Calu3 (cell line): Measurements from ENCODE around the gene FAF1. TPM values are rescaled to one million over a fixed set of nuclear protein-coding genes. Genes with fewer than 3 reads are reported as not detected.
"Not testable (repeated sequence)": the region's sequence is repeated elsewhere in the genome, so short reads cannot be mapped to it uniquely, and the experiment has no call there.

Experiments
- BruUV-seq: library from RNA; stranded (reverse); fragments of 400-500 nt; replicated peaks from 2 replicates; lab custom pipeline; 2021; lab: Mats Ljungman, UMichigan
- CTCF ChIA-PET: fragments of 300-600 bp; sonication (Branson Sonifier 250); formaldehyde crosslinking; loops from one replicate; lab custom pipeline; 2022; ENCODE audit warnings: antibody characterized with exemption; lab: Charles Lee
- DNase-seq: peaks from one replicate; pipeline ENCODE4 v3.0.0; 2022
- H3K27ac Mint-ChIP-seq: one replicate; pipeline ENCODE4 v1.8.0; 2022; ENCODE audit warnings: mixed read lengths; ENCODE audit not compliant: unreplicated experiment
- H3K27me3 Mint-ChIP-seq: one replicate; pipeline ENCODE4 v1.8.0; 2022; ENCODE audit warnings: mixed read lengths; ENCODE audit not compliant: unreplicated experiment
- H3K36me3 Mint-ChIP-seq: one replicate; pipeline ENCODE4 v1.8.0; 2022; ENCODE audit warnings: mild to moderate bottlenecking, moderate library complexity, mixed read lengths; ENCODE audit not compliant: insufficient read depth, unreplicated experiment
- H3K4me1 Mint-ChIP-seq: one replicate; pipeline ENCODE4 v1.8.0; 2022; ENCODE audit warnings: mild to moderate bottlenecking, low read depth, mixed read lengths; ENCODE audit not compliant: unreplicated experiment
- H3K4me3 Mint-ChIP-seq: one replicate; pipeline ENCODE4 v1.8.0; 2022; ENCODE audit warnings: mild to moderate bottlenecking, low read depth, moderate library complexity, mixed read lengths; ENCODE audit not compliant: unreplicated experiment
- H3K9me3 Mint-ChIP-seq: one replicate; pipeline ENCODE4 v1.8.0; 2022; ENCODE audit warnings: low read depth, mixed read lengths; ENCODE audit not compliant: unreplicated experiment
- intact Hi-C: fragments of 100-400 bp; cut with micrococcal nuclease; formaldehyde crosslinking; loops from one replicate; pipeline ENCODE4 v1.10.0; 2022; ENCODE audit not compliant: unreplicated experiment
- total RNA-seq: library from RNA; stranded (reverse); gene quantifications from 2 replicates; pipeline ENCODE4 v1.2.3, GENCODE V29; 2022
- TF ChIP-seq, protein P1 (sequence below): fragments of 200-600 bp; IDR thresholded peaks from one replicate; pipeline ENCODE4 v1.8.0; 2022; ENCODE audit warnings: antibody characterized with exemption; ENCODE audit not compliant: unreplicated experiment

The FAF1 gene
- total RNA-seq, 1 experiment from 2014 or later: 104 TPM

GRCh38 chr1:50724626-50725286, 235.3 kb downstream of the FAF1 start:
- peaks cover 9% of the 10 kb centered on the region for H3K36me3 Mint-ChIP-seq
- CTCF ChIA-PET: interaction anchor here (0.6 kb wide), 1 partner anchor 267 kb away, joined by 3 read pairs; no protein-coding TSS in a partner anchor
- intact Hi-C loops: no loop called here
- no peak overlapping the region for H3K27ac Mint-ChIP-seq
- BruUV-seq: no TSS peak
- no peaks in the 10 kb centered on the region for H3K27me3 Mint-ChIP-seq
- TF ChIP-seq, protein P1, sequence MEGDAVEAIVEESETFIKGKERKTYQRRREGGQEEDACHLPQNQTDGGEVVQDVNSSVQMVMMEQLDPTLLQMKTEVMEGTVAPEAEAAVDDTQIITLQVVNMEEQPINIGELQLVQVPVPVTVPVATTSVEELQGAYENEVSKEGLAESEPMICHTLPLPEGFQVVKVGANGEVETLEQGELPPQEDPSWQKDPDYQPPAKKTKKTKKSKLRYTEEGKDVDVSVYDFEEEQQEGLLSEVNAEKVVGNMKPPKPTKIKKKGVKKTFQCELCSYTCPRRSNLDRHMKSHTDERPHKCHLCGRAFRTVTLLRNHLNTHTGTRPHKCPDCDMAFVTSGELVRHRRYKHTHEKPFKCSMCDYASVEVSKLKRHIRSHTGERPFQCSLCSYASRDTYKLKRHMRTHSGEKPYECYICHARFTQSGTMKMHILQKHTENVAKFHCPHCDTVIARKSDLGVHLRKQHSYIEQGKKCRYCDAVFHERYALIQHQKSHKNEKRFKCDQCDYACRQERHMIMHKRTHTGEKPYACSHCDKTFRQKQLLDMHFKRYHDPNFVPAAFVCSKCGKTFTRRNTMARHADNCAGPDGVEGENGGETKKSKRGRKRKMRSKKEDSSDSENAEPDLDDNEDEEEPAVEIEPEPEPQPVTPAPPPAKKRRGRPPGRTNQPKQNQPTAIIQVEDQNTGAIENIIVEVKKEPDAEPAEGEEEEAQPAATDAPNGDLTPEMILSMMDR: no peak
- no peaks in the 10 kb centered on the region for H3K4me1 Mint-ChIP-seq
- H3K4me3 Mint-ChIP-seq: no peak overlapping the region
- DNase-seq: no peak
- no peaks in the 10 kb centered on the region for H3K9me3 Mint-ChIP-seq

GRCh38 chr1:50720457-50721053, 239.5 kb downstream of the FAF1 start:
- no peaks in the 10 kb centered on the region for H3K9me3 Mint-ChIP-seq
- CTCF ChIA-PET: no interaction called here
- no peaks in the 10 kb centered on the region for H3K4me1 Mint-ChIP-seq
- H3K4me3 Mint-ChIP-seq: no peak overlapping the region
- H3K36me3 Mint-ChIP-seq: peaks cover 9% of the 10 kb centered on the region
- no peak overlapping the region for H3K27ac Mint-ChIP-seq
- intact Hi-C loops: no loop called here
- TF ChIP-seq, protein P1: no peak
- H3K27me3 Mint-ChIP-seq: no peaks in the 10 kb centered on the region
- BruUV-seq: no TSS peak
- no peak for DNase-seq

- peaks cover 9% of the 10 kb centered on the region for H3K36me3 Mint-ChIP-seq
- no peaks in the 10 kb centered on the region for H3K9me3 Mint-ChIP-seq
- CTCF ChIA-PET: interaction anchor here (0.7 kb wide), 1 partner anchor 20 kb away, joined by 3 read pairs; no protein-coding TSS in a partner anchor
- TF ChIP-seq, protein P1: no peak
- DNase-seq: no peak
- no peaks in the 10 kb centered on the region for H3K4me1 Mint-ChIP-seq
- no peaks in the 10 kb centered on the region for H3K27me3 Mint-ChIP-seq
- no TSS peak for BruUV-seq
- H3K27ac Mint-ChIP-seq: no peak overlapping the region
- intact Hi-C loops: no loop called here
- H3K4me3 Mint-ChIP-seq: no peak overlapping the region
Measured at GRCh38 chr1:50719126-50719525, 240.9 kb downstream of the FAF1 start.

DNA sequence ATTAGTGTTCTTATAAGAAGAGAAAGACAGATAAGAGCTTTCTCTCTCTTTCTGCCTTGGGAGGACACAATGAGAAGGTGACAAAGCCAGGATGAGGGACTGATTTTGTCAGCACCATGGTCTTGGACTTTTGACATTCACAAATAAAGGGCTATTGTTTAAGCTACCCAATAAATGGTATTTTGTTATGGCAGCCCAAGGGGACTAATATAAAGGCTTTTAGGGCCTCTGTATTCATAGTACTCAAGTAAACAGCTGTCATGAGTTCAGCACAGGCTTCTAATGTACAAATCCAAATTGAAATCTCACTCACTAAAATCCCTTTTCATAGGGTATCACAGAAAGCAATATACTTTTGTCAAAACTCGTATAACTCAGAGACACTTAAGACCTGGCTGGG, 242.7 kb downstream of the FAF1 start:
- Mint-ChIP-seq H3K27ac (no peak overlapping the region), H3K4me1 (no peaks in the 10 kb centered on the region), H3K27me3 (no peaks in the 10 kb centered on the region), H3K9me3 (no peaks in the 10 kb centered on the region), H3K36me3 (peaks cover 15% of the 10 kb centered on the region), H3K4me3 (no peak overlapping the region)
- TF ChIP-seq, protein P1: no peak
- no TSS peak for BruUV-seq
- CTCF ChIA-PET: no interaction called here
- no peak for DNase-seq
- intact Hi-C loops: no loop called here

DNA sequence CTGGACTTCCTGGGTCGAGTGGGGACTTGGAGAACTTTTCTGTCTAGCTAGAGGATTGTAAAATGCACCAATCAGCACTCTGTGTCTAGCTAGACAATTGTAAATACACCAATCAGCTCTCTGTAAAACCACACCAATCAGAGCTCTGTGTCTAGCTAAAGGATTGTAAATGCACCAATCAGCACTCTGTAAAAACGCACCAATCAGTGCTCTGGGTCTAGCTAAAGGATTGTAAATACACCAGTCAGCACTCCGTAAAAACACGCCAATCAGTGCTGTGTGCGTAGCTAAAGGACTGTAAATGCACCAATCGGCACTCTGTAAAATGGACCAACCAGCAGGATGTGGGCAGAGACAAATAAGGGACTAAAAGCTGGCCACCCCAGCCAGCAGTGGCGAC, 243.6 kb downstream of the FAF1 start:
- H3K9me3 Mint-ChIP-seq, H3K4me1 Mint-ChIP-seq, H3K36me3 Mint-ChIP-seq, DNase-seq, H3K27ac Mint-ChIP-seq, H3K4me3 Mint-ChIP-seq, intact Hi-C loops, BruUV-seq, H3K27me3 Mint-ChIP-seq: not testable (repeated sequence)
- CTCF ChIA-PET: interaction anchor here (0.6 kb wide), 1 partner anchor 1059 kb away, joined by 4 read pairs; no protein-coding TSS in a partner anchor
